DOHH2 (cell line): ENCODE data around the gene KRTAP5-5.

Experiments
- EZH2phosphoT487 ChIP-seq: fragments of 200-600 bp; sonication (generic); IDR thresholded peaks from 2 replicates; pipeline ENCODE4 v1.6.1; 2017; ENCODE audit warnings: borderline replicate concordance, mild to moderate bottlenecking, antibody characterized with exemption, low read length, moderate library complexity, mixed read lengths
- TF ChIP-seq, protein P1 (sequence below): fragments of 200-600 bp; sonication (generic); IDR thresholded peaks from one replicate; pipeline ENCODE4 v1.5.1; 2014; ENCODE audit warnings: antibody characterized with exemption, mild to moderate bottlenecking, low read depth, low read length; ENCODE audit not compliant: poor library complexity, severe bottlenecking

DNA sequence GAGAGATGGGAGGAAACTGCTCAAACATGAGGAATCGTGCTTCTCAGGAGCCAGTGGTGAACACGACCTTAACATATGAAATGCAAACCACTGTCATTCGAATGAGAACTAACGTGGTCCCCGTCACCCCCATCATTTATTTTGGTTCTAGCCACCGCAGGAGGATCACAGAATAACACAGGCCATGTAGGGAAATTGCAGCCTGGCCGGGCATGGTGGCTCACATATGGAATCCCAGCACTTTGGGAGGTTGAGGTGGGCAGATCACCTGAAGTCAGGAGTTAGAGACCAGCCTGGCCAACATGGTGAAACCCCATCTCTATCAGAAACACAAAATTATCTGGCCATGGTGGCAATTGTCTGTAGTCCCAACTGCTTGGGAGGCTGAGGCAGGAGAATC is 27.1 kb downstream of the KRTAP5-5 start:
- TF ChIP-seq, protein P1, sequence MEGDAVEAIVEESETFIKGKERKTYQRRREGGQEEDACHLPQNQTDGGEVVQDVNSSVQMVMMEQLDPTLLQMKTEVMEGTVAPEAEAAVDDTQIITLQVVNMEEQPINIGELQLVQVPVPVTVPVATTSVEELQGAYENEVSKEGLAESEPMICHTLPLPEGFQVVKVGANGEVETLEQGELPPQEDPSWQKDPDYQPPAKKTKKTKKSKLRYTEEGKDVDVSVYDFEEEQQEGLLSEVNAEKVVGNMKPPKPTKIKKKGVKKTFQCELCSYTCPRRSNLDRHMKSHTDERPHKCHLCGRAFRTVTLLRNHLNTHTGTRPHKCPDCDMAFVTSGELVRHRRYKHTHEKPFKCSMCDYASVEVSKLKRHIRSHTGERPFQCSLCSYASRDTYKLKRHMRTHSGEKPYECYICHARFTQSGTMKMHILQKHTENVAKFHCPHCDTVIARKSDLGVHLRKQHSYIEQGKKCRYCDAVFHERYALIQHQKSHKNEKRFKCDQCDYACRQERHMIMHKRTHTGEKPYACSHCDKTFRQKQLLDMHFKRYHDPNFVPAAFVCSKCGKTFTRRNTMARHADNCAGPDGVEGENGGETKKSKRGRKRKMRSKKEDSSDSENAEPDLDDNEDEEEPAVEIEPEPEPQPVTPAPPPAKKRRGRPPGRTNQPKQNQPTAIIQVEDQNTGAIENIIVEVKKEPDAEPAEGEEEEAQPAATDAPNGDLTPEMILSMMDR, result no peak
- TF ChIP-seq EZH2phosphoT487, result no peak
